HG03064 (cell line): ENCODE results near the gene NR2E3.

Source experiments
- ATAC-seq: cut with Tn5 transposase; IDR thresholded peaks from one replicate; pipeline ENCODE4 v1.9.1; 2021; ENCODE audit warnings: low read depth; ENCODE audit not compliant: unreplicated experiment

NR2E3 gene

GRCh38 chr15:71790081-71790480, 20.3 kb upstream of the NR2E3 start:
- no peak for ATAC-seq

GRCh38 chr15:71791975-71792374, 18.4 kb upstream of the NR2E3 start:
- no peak for ATAC-seq

- no peak for ATAC-seq
Observed at GRCh38 chr15:71792521-71792920, 17.8 kb upstream of the NR2E3 start.

DNA sequence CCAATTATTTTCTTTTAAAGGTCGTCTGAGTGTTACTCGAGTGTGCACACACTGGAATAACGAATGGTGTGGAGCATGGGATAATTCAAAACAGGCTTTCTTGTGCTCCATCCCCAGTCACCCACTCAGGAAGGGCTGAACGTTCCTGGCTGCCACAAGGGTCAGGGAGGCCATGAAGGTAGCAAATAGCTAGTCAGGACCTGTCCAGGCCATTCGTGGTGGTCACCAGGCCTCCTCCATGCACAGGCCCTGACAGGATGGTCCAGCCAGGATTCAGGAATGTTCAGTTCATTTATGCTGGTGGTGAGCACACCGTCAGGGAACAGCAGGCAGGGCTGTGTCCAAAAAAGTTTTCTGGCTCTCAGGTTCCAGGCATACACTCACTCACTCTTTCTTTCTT, 11.7 kb upstream of the NR2E3 start:
- no peak for ATAC-seq

GRCh38 chr15:71800190-71800589, 10.2 kb upstream of the NR2E3 start:
- no peak for ATAC-seq

GRCh38 chr15:71800835-71801745, 9.3 kb upstream of the NR2E3 start:
- ATAC-seq = no peak

DNA sequence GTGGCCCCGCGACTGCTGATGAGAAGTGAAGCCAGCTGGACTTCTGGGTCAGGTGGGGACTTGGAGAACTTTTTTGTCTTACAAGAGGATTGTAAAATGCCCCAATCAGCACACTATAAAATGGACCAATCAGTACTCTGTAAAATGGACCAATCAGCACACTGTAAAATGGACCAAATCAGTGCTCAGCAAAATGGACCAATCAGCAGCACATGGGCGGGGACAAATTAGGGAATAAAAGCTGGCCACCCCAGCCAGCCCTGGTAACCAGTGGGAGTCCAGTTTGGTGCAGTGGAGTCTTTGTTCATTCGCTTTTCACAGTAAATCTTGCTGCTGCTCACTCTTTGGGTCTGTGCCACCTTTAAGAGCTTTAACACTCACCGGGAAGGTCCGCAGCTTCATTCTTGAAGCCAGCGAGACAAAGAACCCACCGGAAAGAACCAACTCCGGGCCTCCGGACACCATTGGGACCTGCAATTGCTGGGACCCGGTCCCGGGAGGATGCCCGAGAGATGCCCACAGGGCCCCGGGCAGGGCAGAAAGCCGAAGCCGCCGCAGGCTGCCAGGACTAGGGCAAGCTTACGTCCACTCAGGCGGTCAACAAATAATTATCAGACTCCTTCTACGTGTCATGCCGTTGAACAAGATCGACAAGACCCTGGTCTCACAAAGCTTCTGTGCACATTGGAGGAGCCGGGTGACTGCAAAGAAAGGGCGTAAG, 8.3 kb upstream of the NR2E3 start:
- ATAC-seq = no peak

DNA sequence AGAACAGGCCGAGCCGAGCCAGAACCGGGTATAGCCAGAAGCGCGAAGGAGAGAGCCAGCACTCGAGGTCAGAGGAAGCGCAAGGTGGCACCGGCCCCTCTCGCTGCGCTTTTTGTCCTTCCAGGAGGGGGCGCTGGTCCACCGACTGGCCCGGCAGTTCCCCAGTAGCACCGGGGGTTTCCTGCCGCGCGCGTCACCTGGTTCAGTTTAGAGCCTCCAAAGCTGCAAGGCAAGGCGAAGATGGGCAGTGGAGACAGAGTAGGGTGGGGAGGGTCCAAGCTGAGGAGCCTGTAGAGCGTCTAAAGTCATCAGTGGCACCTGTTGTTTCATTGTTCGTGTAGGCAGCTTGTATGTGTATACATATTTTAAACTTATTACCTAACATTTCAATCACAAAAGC, 7.6 kb upstream of the NR2E3 start:
- ATAC-seq = no peak

DNA sequence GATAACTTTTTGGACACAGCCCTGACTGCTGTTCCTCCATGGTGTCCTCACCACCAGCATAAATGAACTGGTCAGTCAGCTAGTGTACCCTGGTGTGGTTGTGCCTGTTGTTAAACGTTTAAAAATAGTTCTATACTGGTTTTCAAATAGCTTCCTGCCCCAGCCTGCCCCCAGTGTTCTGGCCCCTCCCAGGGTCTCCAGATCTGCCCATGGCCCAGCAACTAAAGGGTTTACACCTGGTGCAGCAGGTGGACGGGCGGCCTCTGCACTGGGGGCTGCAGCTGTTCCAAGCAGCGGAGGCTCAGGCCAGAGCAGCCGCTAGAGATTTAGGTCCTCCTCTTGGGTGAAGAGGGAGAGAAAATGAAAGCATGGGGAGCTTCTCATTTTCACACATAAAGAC, 6.1 kb upstream of the NR2E3 start:
- ATAC-seq = no peak

DNA sequence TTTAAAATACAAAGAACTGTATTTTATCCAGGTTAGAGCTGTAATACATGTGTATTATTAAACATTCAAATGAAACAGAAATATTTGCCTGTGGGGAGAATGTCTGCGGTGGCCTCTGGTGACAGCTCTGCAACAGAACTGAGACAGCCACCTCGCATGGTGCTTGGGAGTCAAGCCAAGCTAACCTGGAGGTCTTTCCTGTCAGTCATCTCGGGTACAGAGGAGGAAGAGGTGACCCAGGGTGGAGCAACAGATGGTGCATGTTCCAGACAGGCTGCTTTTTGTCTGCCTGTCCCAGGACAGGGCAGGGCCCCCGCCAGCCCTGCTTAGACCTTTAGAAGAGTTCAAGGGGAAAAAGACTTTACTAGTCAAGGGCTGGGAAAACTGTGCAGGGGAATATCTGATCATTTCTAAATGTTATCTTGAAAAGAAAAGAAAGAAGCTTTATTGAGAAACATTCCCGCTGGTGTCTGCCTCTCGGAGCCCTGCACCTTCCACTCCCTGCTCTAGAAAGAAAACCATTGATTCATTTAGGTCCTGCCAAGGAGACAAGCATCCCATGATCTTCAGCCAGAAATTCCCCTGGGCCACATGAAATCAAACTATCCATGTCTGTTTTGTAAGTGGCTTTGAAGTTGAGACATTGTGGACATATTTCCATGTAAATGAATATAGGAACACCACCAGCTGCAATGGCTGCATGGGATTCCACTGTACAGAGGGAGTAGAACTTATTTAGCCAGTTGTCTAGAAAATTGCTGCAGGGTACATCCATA, 5.5 kb upstream of the NR2E3 start:
- ATAC-seq = no peak

GRCh38 chr15:71806452-71806931, 3.9 kb upstream of the NR2E3 start:
- ATAC-seq = no peak

GRCh38 chr15:71807125-71807629, 3.2 kb upstream of the NR2E3 start:
- no peak for ATAC-seq

DNA sequence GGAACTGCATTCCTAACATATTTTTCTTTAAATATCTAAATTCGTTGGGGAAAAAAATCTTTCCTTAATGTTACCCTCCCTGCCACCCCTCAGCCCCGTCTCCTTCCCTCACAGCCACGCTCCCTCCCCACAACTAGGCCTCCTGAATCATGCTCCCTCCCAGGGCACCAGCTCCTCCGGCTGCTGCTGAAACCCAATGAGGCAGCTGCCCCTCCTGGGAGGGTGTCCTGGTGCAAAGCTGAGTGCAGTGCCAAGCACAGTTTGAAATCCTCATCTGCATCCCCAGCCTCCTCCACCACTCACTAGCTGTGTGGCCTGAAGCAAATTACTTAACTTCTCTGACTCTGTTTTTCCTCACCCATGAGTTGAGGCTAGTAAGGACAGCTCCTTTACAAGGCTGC, 2.7 kb upstream of the NR2E3 start:
- ATAC-seq = no peak

DNA sequence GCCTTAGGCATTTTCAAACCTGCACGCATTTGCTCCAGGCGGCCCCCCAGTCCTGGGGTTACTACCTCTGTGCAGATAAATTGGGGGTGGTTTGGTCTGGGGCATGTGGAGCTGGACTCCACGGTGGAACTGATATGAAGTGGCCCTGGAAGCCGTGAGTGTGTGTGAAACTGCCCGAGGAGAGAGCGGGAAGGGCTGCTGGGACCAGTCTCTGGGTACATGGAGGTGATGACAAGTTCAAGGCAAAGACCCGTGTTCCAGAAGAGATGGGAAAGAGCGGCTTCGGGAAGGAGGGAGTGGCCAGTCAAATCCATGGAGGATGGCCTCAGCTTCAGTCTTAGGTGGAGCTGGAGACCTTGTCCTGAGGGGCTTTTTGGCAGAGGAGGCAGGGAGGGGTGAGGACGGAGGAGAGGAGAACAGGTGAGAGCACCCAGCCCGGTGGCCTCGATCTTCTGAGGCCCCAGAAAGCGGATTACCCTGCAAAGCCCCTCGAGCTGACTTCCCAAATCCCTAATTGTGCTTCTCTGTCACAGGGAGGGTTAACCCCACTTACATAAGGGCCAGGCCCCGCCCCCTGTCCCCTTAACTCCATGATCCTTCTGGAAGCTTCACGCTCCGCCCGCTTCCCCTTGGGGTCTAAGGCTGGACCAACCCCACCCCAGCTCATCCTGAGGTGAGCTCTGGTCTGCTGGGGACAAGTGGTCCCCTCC, 1.9 kb upstream of the NR2E3 start:
- no peak for ATAC-seq

- no peak for ATAC-seq
Observed at GRCh38 chr15:71809346-71809745, 1.0 kb upstream of the NR2E3 start.

GRCh38 chr15:71811036-71811736, 832 bp downstream of the NR2E3 start:
- no peak for ATAC-seq

- no peak for ATAC-seq
Observed at GRCh38 chr15:71811752-71812735, 1.7 kb downstream of the NR2E3 start.

GRCh38 chr15:71812966-71813722, 2.8 kb downstream of the NR2E3 start:
- no peak for ATAC-seq
